ENCODE measurements around the gene VPS45. TPM values are rescaled to one million over a fixed set of nuclear protein-coding genes. Genes with fewer than 3 reads are reported as not detected.

VPS45 gene
- total and polyA plus RNA-seq, 2 of the 4 experiments (the other 2 are of a cell fraction): 32.4 to 33.3 TPM

- H3K27ac ChIP-seq (ENCODE audit: insufficient read depth, low read length): no peak overlapping the region
- dilution Hi-C loops (cut with HindIII; ENCODE audit: low sequenced_read_pairs, unreplicated experiment) (no loop called here), in situ Hi-C loops (cut with MboI; ENCODE audit: low sequenced_read_pairs) (no loop called here), intact Hi-C loops (cut with micrococcal nuclease) (no loop called here)
- no peak overlapping the region for H2BK15ac ChIP-seq (ENCODE audit: low read depth, low read length)
- ChIA-PET POLR2A (ENCODE audit: unreplicated experiment) (no interaction called here), CTCF (no interaction called here)
- no peaks in the 10 kb centered on the region for H3K27me3 ChIP-seq (ENCODE audit: control insufficient read depth, insufficient read depth, low read length)
- no peaks in the 10 kb centered on the region for H3K9me1 ChIP-seq (ENCODE audit: insufficient read depth, low read length)
- H4K20me1 ChIP-seq (ENCODE audit: insufficient read depth, low read length): no peaks in the 10 kb centered on the region
- H3K79me1 ChIP-seq (ENCODE audit: low read depth in 1 of 2, low read length in 2 of 2): no peaks in the 10 kb centered on the region; a peak in 1 of 4 replicates
- ATAC-seq (ENCODE audit: low read depth) (no peak), DNase-seq (no peak)
- peaks cover 8% of the 10 kb centered on the region; the same call in 1 of the 2 replicates for H3K4me1 ChIP-seq (ENCODE audit: control insufficient read depth, insufficient read depth, low read length)
- no peak overlapping the region for H2AK9ac ChIP-seq (replicated peaks; ENCODE audit: low read depth, low read length, poor library complexity)
- no peak overlapping the region for H4K8ac ChIP-seq (ENCODE audit: low read depth in 2 of 2, low read length in 2 of 2)
- H3K18ac ChIP-seq (ENCODE audit: low read depth, low read length): no peak overlapping the region
- no peak overlapping the region for H4K91ac ChIP-seq (ENCODE audit: insufficient read depth, low read depth, low read length)
- no peak overlapping the region for H2BK5ac ChIP-seq (ENCODE audit: low read depth, low read length, poor library complexity, severe bottlenecking)
- no peak overlapping the region for H3K4me3 ChIP-seq (ENCODE audit: insufficient read depth, low read depth, low read length)
- H3K4me2 ChIP-seq (ENCODE audit: low read depth, low read length): no peak overlapping the region
- BruUV-seq (replicated peaks): no TSS peak
- H4K5ac ChIP-seq (ENCODE audit: low read depth, low read length): no peak overlapping the region
- H3K36me3 ChIP-seq (ENCODE audit: control insufficient read depth, insufficient read depth, low read length): peaks cover 2% of the 10 kb centered on the region; the same call in 1 of the 2 replicates
- H3K23ac ChIP-seq (ENCODE audit: low read depth, low read length): no peak overlapping the region
- TF ChIP-seq RAD21 (IDR thresholded peaks at IDR 0.05; ENCODE audit: low read length): no peak
- TF ChIP-seq, protein P1, sequence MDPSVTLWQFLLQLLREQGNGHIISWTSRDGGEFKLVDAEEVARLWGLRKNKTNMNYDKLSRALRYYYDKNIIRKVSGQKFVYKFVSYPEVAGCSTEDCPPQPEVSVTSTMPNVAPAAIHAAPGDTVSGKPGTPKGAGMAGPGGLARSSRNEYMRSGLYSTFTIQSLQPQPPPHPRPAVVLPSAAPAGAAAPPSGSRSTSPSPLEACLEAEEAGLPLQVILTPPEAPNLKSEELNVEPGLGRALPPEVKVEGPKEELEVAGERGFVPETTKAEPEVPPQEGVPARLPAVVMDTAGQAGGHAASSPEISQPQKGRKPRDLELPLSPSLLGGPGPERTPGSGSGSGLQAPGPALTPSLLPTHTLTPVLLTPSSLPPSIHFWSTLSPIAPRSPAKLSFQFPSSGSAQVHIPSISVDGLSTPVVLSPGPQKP (IDR thresholded peaks at IDR 0.05; ENCODE audit: borderline replicate concordance, low read depth, low read length): no peak
- no peak for TF ChIP-seq RFX5 (IDR thresholded peaks at IDR 0.05; ENCODE audit: low read depth, low read length)
- no peak for TF ChIP-seq MAZ (IDR thresholded peaks at IDR 0.05; ENCODE audit: borderline replicate concordance, low read depth, low read length)
- TF ChIP-seq NFE2L2 (IDR thresholded peaks at IDR 0.05; ENCODE audit: low read depth, low read length): no peak
- TF ChIP-seq MAFK (IDR thresholded peaks at IDR 0.05; ENCODE audit: low read depth, low read length): no peak
- no peak overlapping the region for H2AFZ ChIP-seq (replicated peaks; ENCODE audit: low read length, poor library complexity)
- H3K9ac ChIP-seq (ENCODE audit: low read depth, low read length): no peak overlapping the region
- H3K14ac ChIP-seq (replicated peaks; ENCODE audit: low read depth, low read length): no peak overlapping the region
- 80% methylated on average over 1 of the region's 5 CpGs; no CpG with 5 or more reads in 1 of the 2 experiments for WGBS, 2 experiments (ENCODE audit: extremely low coverage in 2 of 2, insufficient read length in 1 of 2)
- H3K4ac ChIP-seq (ENCODE audit: low read depth, low read length): no peak overlapping the region
- H2AK5ac ChIP-seq (ENCODE audit: low read depth, low read length): no peak overlapping the region
- no peak overlapping the region for H2BK20ac ChIP-seq (ENCODE audit: low read depth, low read length)
- H2BK120ac ChIP-seq (ENCODE audit: low read depth, low read length): no peak overlapping the region
- no peak overlapping the region for H3K56ac ChIP-seq (ENCODE audit: extremely low read depth, insufficient read depth, low read length)
- no peaks in the 10 kb centered on the region for H3K9me3 ChIP-seq (ENCODE audit: control insufficient read depth, insufficient read depth, low read length)
These were observed 70.5 kb downstream of the VPS45 start for GRCh38 chr1:150138044-150138443.
